HEK293T (cell line): ENCODE data around the gene SYNJ1.
"Not testable (repeated sequence)": the region's sequence is repeated elsewhere in the genome, so short reads cannot be mapped to it uniquely, and the experiment has no call there.

Experiments
- BHLHE40 ChIP-seq: fragments of 450-650 bp; IDR thresholded peaks from 2 replicates; pipeline ENCODE4 v1.6.1; 2016; ENCODE audit warnings: mild to moderate bottlenecking, moderate library complexity, borderline replicate concordance
- ELF4 ChIP-seq: fragments of 450-650 bp; IDR thresholded peaks from 2 replicates; pipeline ENCODE4 v1.6.1; 2017; ENCODE audit warnings: antibody characterized with exemption
- FOXA1 ChIP-seq: fragments of 450-650 bp; IDR thresholded peaks from 2 replicates; pipeline ENCODE4 v1.6.1; 2016; ENCODE audit warnings: mild to moderate bottlenecking
- FOXK2 ChIP-seq: fragments of 450-650 bp; IDR thresholded peaks from 2 replicates; pipeline ENCODE4 v1.6.1; 2016; ENCODE audit warnings: mild to moderate bottlenecking
- FOXM1 ChIP-seq: fragments of 450-650 bp; IDR thresholded peaks from 2 replicates; pipeline ENCODE4 v1.6.1; 2017; ENCODE audit warnings: mild to moderate bottlenecking, borderline replicate concordance
- LEF1 ChIP-seq: fragments of 450-650 bp; IDR thresholded peaks from 2 replicates; pipeline ENCODE4 v1.6.1; 2017; ENCODE audit warnings: mild to moderate bottlenecking, borderline replicate concordance
- NFRKB ChIP-seq: fragments of 450-650 bp; IDR thresholded peaks from 2 replicates; pipeline ENCODE4 v1.6.1; 2016; ENCODE audit warnings: mild to moderate bottlenecking, moderate library complexity
- SP1 ChIP-seq: fragments of 450-650 bp; IDR thresholded peaks from 2 replicates; pipeline ENCODE4 v1.6.1; 2017
- ZNF384 ChIP-seq: fragments of 450-650 bp; IDR thresholded peaks from 2 replicates; pipeline ENCODE4 v1.6.1; 2016

DNA sequence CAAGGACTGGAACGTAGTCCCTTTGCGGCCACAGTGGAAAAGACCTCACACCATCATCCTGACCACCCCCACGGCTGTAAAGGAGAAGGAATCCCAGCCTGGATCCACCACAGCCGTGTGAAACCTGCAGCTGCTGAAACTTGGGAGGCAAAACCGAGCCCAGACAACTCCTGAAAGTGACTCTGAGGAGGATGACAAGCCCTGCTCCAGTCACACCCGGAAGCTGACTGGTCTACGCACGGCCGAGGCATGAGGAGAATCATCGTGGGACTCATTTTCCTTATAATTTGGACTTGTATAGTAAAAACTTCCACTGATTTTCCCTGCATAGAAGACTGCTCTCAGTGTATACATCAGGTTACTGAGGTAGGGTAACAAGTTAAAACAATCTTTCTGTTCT is 65.8 kb downstream of the SYNJ1 start:
- not testable (repeated sequence) for TF ChIP-seq BHLHE40, ZNF384, ELF4, FOXM1, NFRKB, LEF1, SP1, FOXK2, FOXA1
